ENCODE results near the gene NUP93.
"Not testable (repeated sequence)": the region's sequence is repeated elsewhere in the genome, so short reads cannot be mapped to it uniquely, and the experiment has no call there.

The NUP93 gene

GRCh38 chr16:56807011-56807675 is 77.2 kb downstream of the NUP93 start:
- DNase-seq (ENCODE audit: extremely low read depth, low read depth): no peak
- TF ChIP-seq CTCF (IDR thresholded peaks at IDR 0.05; ENCODE audit: low read depth, low read length): no peak

GRCh38 chr16:56807676-56808067 is 77.7 kb downstream of the NUP93 start:
- not testable (repeated sequence) for DNase-seq (ENCODE audit: extremely low read depth, low read depth)

- no peak for DNase-seq (ENCODE audit: extremely low read depth, low read depth)
- TF ChIP-seq CTCF (IDR thresholded peaks at IDR 0.05; ENCODE audit: low read depth, low read length): no peak
These were observed 81.0 kb downstream of the NUP93 start for GRCh38 chr16:56810954-56811353.

GRCh38 chr16:56811602-56812001 is 81.7 kb downstream of the NUP93 start:
- not testable (repeated sequence) for DNase-seq (ENCODE audit: extremely low read depth, low read depth)

- DNase-seq (ENCODE audit: extremely low read depth, low read depth): no peak
These were observed 83.0 kb downstream of the NUP93 start for GRCh38 chr16:56812884-56813283.

GRCh38 chr16:56814537-56815432 is 84.9 kb downstream of the NUP93 start:
- no peak for DNase-seq (ENCODE audit: extremely low read depth, low read depth)
- TF ChIP-seq CTCF (IDR thresholded peaks at IDR 0.05; ENCODE audit: low read depth, low read length): no peak

More at GRCh38 chr16:56812884-56813283, 83.0 kb downstream of the NUP93 start:
- no peak for TF ChIP-seq CTCF (IDR thresholded peaks at IDR 0.05; ENCODE audit: low read depth, low read length)

GRCh38 chr16:56815721-56816120 is 85.8 kb downstream of the NUP93 start:
- no peak for DNase-seq (ENCODE audit: extremely low read depth, low read depth)
- no peak for TF ChIP-seq CTCF (IDR thresholded peaks at IDR 0.05; ENCODE audit: low read depth, low read length)

GRCh38 chr16:56817056-56817455 is 87.1 kb downstream of the NUP93 start:
- no peak for TF ChIP-seq CTCF (IDR thresholded peaks at IDR 0.05; ENCODE audit: low read depth, low read length)
- no peak for DNase-seq (ENCODE audit: extremely low read depth, low read depth)

All from AG09319 (cell line).